Activated CD8-positive, alpha-beta T cell treated with anti-CD3 and anti-CD28 coated beads for 36 hours (primary cell): ENCODE data around the gene FFAR1. TPM values are rescaled to one million over a fixed set of nuclear protein-coding genes. Genes with fewer than 3 reads are reported as not detected.

Source experiments
- ATAC-seq: fragments of 200-7000 bp; cut with Tn5 transposase; one replicate; pipeline ENCODE4 v1.10.0; 2021; ENCODE audit warnings: mild to moderate bottlenecking, moderate library complexity
- CTCF ChIA-PET: fragments of 350-600 bp; sonication (Branson Sonifier 250); formaldehyde crosslinking; loops from one replicate; lab custom pipeline; 2021; ENCODE audit warnings: antibody characterized with exemption; lab: Charles Lee
- POLR2A ChIA-PET: fragments of 350-600 bp; sonication (Branson Sonifier 250); formaldehyde crosslinking; loops from one replicate; lab custom pipeline; 2021; ENCODE audit warnings: antibody characterized with exemption; lab: Charles Lee
- DNase-seq: peaks from one replicate; pipeline ENCODE4 v3.0.0-alpha.2; 2020
- H3K27ac Mint-ChIP-seq: one replicate; pipeline ENCODE4 v1.8.0; 2021; ENCODE audit warnings: mild to moderate bottlenecking, mixed read lengths
- H3K27me3 Mint-ChIP-seq: one replicate; pipeline ENCODE4 v1.8.0; 2021; ENCODE audit warnings: mixed read lengths
- H3K36me3 Mint-ChIP-seq: one replicate; pipeline ENCODE4 v1.8.0; 2021; ENCODE audit warnings: low read depth, mixed read lengths
- H3K4me1 Mint-ChIP-seq: one replicate; pipeline ENCODE4 v1.8.0; 2021; ENCODE audit warnings: low read depth, mixed read lengths
- H3K4me3 Mint-ChIP-seq: one replicate; pipeline ENCODE4 v1.8.0; 2021; ENCODE audit warnings: mild to moderate bottlenecking, moderate library complexity, mixed read lengths
- H3K9me3 Mint-ChIP-seq: one replicate; pipeline ENCODE4 v1.8.0; 2021; ENCODE audit warnings: mixed read lengths
- intact Hi-C: fragments of 100-400 bp; cut with micrococcal nuclease; formaldehyde crosslinking; loops from one replicate; pipeline ENCODE4 v1.10.0; 2022
- total RNA-seq, 2 experiments: library from RNA; stranded (reverse); gene quantifications; one replicate each; pipeline ENCODE4 v1.2.3, GENCODE V29; 2021
- TF ChIP-seq, protein P1 (sequence below): fragments of 200-600 bp; IDR thresholded peaks from one replicate; pipeline ENCODE4 v1.8.0; 2022; ENCODE audit warnings: antibody characterized with exemption, mild to moderate bottlenecking

FFAR1 gene
- total RNA-seq, 2 experiments from 2014 or later = not detected

DNA sequence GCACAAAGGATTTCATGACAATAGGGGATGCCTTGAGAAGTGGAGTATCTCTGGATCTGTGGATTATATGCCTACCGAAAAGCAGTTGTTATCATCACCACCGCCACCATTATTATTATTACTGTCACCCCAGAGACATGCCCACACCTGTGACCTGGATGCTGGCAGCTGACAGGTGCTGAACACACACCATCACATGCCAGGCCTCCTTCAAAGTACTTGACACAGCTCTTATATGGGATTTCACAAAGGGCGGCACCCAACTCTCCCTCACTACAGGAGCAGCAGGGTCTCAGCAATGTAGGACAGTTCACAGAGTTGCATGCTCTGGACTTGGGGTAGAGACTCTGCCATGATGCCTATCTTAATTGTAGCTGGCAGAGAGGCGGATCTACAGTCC, 17.6 kb downstream of the FFAR1 start:
- POLR2A ChIA-PET = no interaction called here

DNA sequence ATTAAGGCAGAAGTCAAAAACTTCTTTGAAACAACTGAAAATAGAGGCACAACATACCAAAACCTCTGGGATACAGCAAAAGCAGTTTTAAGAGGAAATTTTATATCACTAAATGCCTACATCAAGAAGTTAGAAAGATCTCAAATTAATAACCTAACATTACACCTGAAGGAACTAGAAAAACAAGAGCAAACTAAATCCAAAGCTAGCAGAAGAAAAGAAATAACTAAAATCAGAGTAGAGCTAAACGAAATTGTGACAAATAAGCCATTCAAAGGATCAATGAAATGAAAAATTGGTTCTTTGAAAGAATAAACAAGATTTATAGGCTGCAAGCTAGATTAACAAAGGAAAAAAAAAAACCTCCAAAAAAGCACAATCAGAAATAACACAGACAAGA, 20.7 kb downstream of the FFAR1 start:
- intact Hi-C loops = no loop called here
- no peak for ATAC-seq
- Mint-ChIP-seq H3K4me1 (peaks cover 2% of the 10 kb centered on the region), H3K9me3 (no peaks in the 10 kb centered on the region), H3K27ac (no peak overlapping the region), H3K36me3 (no peaks in the 10 kb centered on the region), H3K27me3 (peaks cover 3% of the 10 kb centered on the region), H3K4me3 (no peak overlapping the region)
- no peak for DNase-seq
- CTCF ChIA-PET = no interaction called here
- TF ChIP-seq, protein P1, sequence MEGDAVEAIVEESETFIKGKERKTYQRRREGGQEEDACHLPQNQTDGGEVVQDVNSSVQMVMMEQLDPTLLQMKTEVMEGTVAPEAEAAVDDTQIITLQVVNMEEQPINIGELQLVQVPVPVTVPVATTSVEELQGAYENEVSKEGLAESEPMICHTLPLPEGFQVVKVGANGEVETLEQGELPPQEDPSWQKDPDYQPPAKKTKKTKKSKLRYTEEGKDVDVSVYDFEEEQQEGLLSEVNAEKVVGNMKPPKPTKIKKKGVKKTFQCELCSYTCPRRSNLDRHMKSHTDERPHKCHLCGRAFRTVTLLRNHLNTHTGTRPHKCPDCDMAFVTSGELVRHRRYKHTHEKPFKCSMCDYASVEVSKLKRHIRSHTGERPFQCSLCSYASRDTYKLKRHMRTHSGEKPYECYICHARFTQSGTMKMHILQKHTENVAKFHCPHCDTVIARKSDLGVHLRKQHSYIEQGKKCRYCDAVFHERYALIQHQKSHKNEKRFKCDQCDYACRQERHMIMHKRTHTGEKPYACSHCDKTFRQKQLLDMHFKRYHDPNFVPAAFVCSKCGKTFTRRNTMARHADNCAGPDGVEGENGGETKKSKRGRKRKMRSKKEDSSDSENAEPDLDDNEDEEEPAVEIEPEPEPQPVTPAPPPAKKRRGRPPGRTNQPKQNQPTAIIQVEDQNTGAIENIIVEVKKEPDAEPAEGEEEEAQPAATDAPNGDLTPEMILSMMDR = no peak
- POLR2A ChIA-PET = no interaction called here

More for the DNA sequence above, 17.6 kb downstream of the FFAR1 start:
- TF ChIP-seq, protein P1 = no peak
- Mint-ChIP-seq H3K4me1 (peaks cover 2% of the 10 kb centered on the region), H3K36me3 (no peaks in the 10 kb centered on the region), H3K4me3 (no peak overlapping the region), H3K27me3 (peaks cover 3% of the 10 kb centered on the region), H3K9me3 (no peaks in the 10 kb centered on the region), H3K27ac (no peak overlapping the region)
- no peak for ATAC-seq
- intact Hi-C loops = no loop called here
- no peak for DNase-seq
- CTCF ChIA-PET = no interaction called here

DNA sequence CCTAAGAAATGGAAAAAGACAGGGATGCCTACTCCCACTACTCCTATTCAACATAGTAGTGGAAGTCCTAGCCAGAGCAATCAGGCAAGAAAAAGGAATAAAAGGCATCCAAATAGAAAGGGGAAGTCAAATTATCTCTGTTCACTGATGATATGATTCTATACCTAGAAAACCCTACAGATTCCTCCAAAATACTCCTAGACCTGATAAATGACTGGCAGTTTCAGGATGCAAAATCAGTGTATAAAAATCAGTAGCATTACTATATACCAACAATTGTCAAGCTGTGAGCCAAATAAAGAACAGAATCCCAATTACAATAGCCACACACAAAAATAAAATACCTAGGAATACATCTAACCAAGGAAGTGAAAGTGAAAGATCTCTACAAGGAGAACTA, 21.8 kb downstream of the FFAR1 start:
- TF ChIP-seq, protein P1 = no peak
- Mint-ChIP-seq H3K4me1 (peaks cover 6% of the 10 kb centered on the region), H3K36me3 (no peaks in the 10 kb centered on the region), H3K4me3 (no peak overlapping the region), H3K27me3 (peaks cover 3% of the 10 kb centered on the region), H3K9me3 (no peaks in the 10 kb centered on the region), H3K27ac (no peak overlapping the region)
- ChIA-PET CTCF (no interaction called here), POLR2A (no interaction called here)
- DNase-seq (no peak), ATAC-seq (no peak)
- intact Hi-C loops = no loop called here

DNA sequence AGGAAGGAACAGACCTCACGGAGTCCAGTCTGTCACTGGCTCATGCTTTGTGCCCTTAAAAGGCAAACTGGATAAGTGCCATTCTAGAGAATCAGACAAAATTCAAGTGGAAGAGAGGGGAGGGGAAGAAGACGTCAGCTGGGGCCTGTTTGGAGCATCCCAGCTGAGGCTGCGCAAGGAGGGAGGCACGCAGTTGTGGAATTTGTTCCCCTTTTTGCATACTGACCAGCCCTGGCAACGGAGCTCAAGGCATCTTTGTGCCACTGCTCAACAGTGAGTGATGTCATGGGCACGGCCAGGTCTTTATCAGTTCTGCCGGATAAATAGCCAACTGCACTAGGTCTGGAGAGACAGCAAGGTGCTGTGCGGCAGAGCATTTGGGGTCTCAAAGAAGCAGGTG, 23.0 kb downstream of the FFAR1 start, which contains the start of gene GPR42:
TSS of gene GPR42 (plus strand) at position 347 of the 400 bp plus-strand sequence. CDS start 292 bp downstream, outside the sequence.
- Mint-ChIP-seq H3K27me3 (peaks cover 3% of the 10 kb centered on the region), H3K4me3 (no peak within 1 kb of the TSS), H3K9me3 (no peaks in the 10 kb centered on the region), H3K27ac (no peak within 1 kb of the TSS), H3K36me3 (no peaks in the 10 kb centered on the region), H3K4me1 (peaks cover 15% of the 10 kb centered on the region)
- ChIA-PET POLR2A (no interaction called here), CTCF (no interaction called here)
- DNase-seq (no peak), ATAC-seq (no peak)
- TF ChIP-seq, protein P1 = no peak
- intact Hi-C loops = no loop called here

DNA sequence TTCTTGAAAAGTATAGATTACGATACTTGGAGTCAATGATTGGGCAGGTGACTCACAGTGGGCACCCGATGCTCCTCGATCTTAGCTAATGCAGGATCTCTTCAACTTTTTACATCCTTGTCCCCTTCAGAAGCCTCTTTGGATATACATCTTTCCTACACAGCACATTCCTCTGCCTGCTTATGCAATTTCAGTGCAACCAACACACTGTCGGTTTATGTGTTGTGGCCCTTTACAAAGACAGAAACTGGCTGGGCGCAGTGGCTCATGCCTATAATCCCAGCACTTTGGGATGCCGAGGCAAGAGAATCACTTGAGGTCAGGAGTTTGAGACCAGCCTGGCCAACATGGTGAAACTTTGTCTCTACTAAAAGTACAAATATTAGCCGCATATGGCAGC, 25.8 kb downstream of the FFAR1 start:
- no peak overlapping the region for H3K4me3 Mint-ChIP-seq
- peaks cover 4% of the 10 kb centered on the region for H3K27me3 Mint-ChIP-seq
- no peaks in the 10 kb centered on the region for H3K9me3 Mint-ChIP-seq
- ATAC-seq (no peak), DNase-seq (no peak)
- H3K4me1 Mint-ChIP-seq = peaks cover 21% of the 10 kb centered on the region
- intact Hi-C loops = no loop called here
- no peaks in the 10 kb centered on the region for H3K36me3 Mint-ChIP-seq
- TF ChIP-seq, protein P1 = no peak
- ChIA-PET POLR2A (interaction anchor here (1.2 kb wide), 1 partner anchor 18 kb away, joined by 3 read pairs; no protein-coding TSS in a partner anchor), CTCF (interaction anchor here (1.0 kb wide), 1 partner anchor 15 kb away, joined by 3 read pairs; the partner anchor contains the start of gene FFAR3)
- no peak overlapping the region for H3K27ac Mint-ChIP-seq
